ENCODE results near the gene ACAA1.
"Not testable (repeated sequence)": the region's sequence is repeated elsewhere in the genome, so short reads cannot be mapped to it uniquely, and the experiment has no call there.

The ACAA1 gene

GRCh38 chr3:38085311-38085942, 51.5 kb downstream of the ACAA1 start:
- Histone ChIP-seq H3K4me3 (ENCODE audit: low read depth, low read length) (no peak overlapping the region), H3K27ac (ENCODE audit: low read depth, low read length) (no peak overlapping the region), H3K36me3 (ENCODE audit: insufficient read depth, low read length) (no peaks in the 10 kb centered on the region), H3K4me1 (ENCODE audit: control insufficient read depth, insufficient read depth, low read length, unreplicated experiment) (no peaks in the 10 kb centered on the region), H3K27me3 (ENCODE audit: insufficient read depth, low read length) (peaks cover 12% of the 10 kb centered on the region; the same call in 1 of the 2 replicates), H2AFZ (ENCODE audit: low read length, unreplicated experiment) (no peak overlapping the region), H3K79me2 (ENCODE audit: control insufficient read depth, insufficient read depth, low read length, unreplicated experiment) (no peaks in the 10 kb centered on the region)

GRCh38 chr3:38084334-38085310, 52.3 kb downstream of the ACAA1 start:
- Histone ChIP-seq H3K4me1 (ENCODE audit: control insufficient read depth, insufficient read depth, low read length, unreplicated experiment) (no peaks in the 10 kb centered on the region), H3K79me2 (ENCODE audit: control insufficient read depth, insufficient read depth, low read length, unreplicated experiment) (no peaks in the 10 kb centered on the region), H3K36me3 (ENCODE audit: insufficient read depth, low read length) (no peaks in the 10 kb centered on the region), H3K27ac (ENCODE audit: low read depth, low read length) (no peak overlapping the region), H2AFZ (ENCODE audit: low read length, unreplicated experiment) (no peak overlapping the region), H3K27me3 (ENCODE audit: insufficient read depth, low read length) (peaks cover 8% of the 10 kb centered on the region; the same call in 1 of the 2 replicates), H3K4me3 (ENCODE audit: low read depth, low read length) (no peak overlapping the region)

GRCh38 chr3:38083871-38084333, 53.0 kb downstream of the ACAA1 start:
- H3K27ac ChIP-seq (ENCODE audit: low read depth, low read length) = no peak overlapping the region
- H3K4me3 ChIP-seq (ENCODE audit: low read depth, low read length) = no peak overlapping the region
- no peak overlapping the region for H2AFZ ChIP-seq (ENCODE audit: low read length, unreplicated experiment)
- no peaks in the 10 kb centered on the region for H3K4me1 ChIP-seq (ENCODE audit: control insufficient read depth, insufficient read depth, low read length, unreplicated experiment)
- peaks cover 8% of the 10 kb centered on the region; the same call in 1 of the 2 replicates for H3K27me3 ChIP-seq (ENCODE audit: insufficient read depth, low read length)
- no peaks in the 10 kb centered on the region for H3K36me3 ChIP-seq (ENCODE audit: insufficient read depth, low read length)
- H3K79me2 ChIP-seq (ENCODE audit: control insufficient read depth, insufficient read depth, low read length, unreplicated experiment) = no peaks in the 10 kb centered on the region

GRCh38 chr3:38083254-38083653, 53.7 kb downstream of the ACAA1 start:
- not testable (repeated sequence) for H3K27me3 ChIP-seq (ENCODE audit: insufficient read depth, low read length); H3K4me3 ChIP-seq (ENCODE audit: low read depth, low read length); H2AFZ ChIP-seq (ENCODE audit: low read length, unreplicated experiment); H3K36me3 ChIP-seq (ENCODE audit: insufficient read depth, low read length); H3K4me1 ChIP-seq (ENCODE audit: control insufficient read depth, insufficient read depth, low read length, unreplicated experiment); H3K79me2 ChIP-seq (ENCODE audit: control insufficient read depth, insufficient read depth, low read length, unreplicated experiment); H3K27ac ChIP-seq (ENCODE audit: low read depth, low read length)

GRCh38 chr3:38082296-38082695, 54.6 kb downstream of the ACAA1 start:
- H3K4me3 ChIP-seq (ENCODE audit: low read depth, low read length); H3K27me3 ChIP-seq (ENCODE audit: insufficient read depth, low read length); H3K27ac ChIP-seq (ENCODE audit: low read depth, low read length); H2AFZ ChIP-seq (ENCODE audit: low read length, unreplicated experiment); H3K79me2 ChIP-seq (ENCODE audit: control insufficient read depth, insufficient read depth, low read length, unreplicated experiment); H3K36me3 ChIP-seq (ENCODE audit: insufficient read depth, low read length); H3K4me1 ChIP-seq (ENCODE audit: control insufficient read depth, insufficient read depth, low read length, unreplicated experiment): not testable (repeated sequence)

GRCh38 chr3:38077073-38077472, 59.9 kb downstream of the ACAA1 start:
- not testable (repeated sequence) for H3K36me3 ChIP-seq (ENCODE audit: insufficient read depth, low read length); H3K4me3 ChIP-seq (ENCODE audit: low read depth, low read length); H3K27ac ChIP-seq (ENCODE audit: low read depth, low read length); H3K27me3 ChIP-seq (ENCODE audit: insufficient read depth, low read length); H3K4me1 ChIP-seq (ENCODE audit: control insufficient read depth, insufficient read depth, low read length, unreplicated experiment); H3K79me2 ChIP-seq (ENCODE audit: control insufficient read depth, insufficient read depth, low read length, unreplicated experiment); H2AFZ ChIP-seq (ENCODE audit: low read length, unreplicated experiment)
